ENCODE results near the gene TBC1D25.
"Not testable (repeated sequence)": the region's sequence is repeated elsewhere in the genome, so short reads cannot be mapped to it uniquely, and the experiment has no call there.

The TBC1D25 gene

GRCh38 chrX:48522291-48522690 is 17.2 kb upstream of the TBC1D25 start:
- no peak for TF ChIP-seq CTCF (conservative IDR thresholded peaks at IDR 0.05; ENCODE audit: low read depth, low read length)
- DNase-seq (ENCODE audit: low read depth) = no peak
- H3K4me3 ChIP-seq (ENCODE audit: low read depth, low read length) = peak overlapping the region; percentile 60

GRCh38 chrX:48523682-48524081 is 15.8 kb upstream of the TBC1D25 start:
- no peak for DNase-seq (ENCODE audit: low read depth)
- no peak for TF ChIP-seq CTCF (conservative IDR thresholded peaks at IDR 0.05; ENCODE audit: low read depth, low read length)
- H3K4me3 ChIP-seq (ENCODE audit: low read depth, low read length) = no peak overlapping the region

- peak; percentile 23 for DNase-seq (ENCODE audit: low read depth)
These were observed 13.7 kb upstream of the TBC1D25 start for GRCh38 chrX:48525853-48526252.

GRCh38 chrX:48530736-48531135 is 8.8 kb upstream of the TBC1D25 start:
- no peak for DNase-seq (ENCODE audit: low read depth)

More at GRCh38 chrX:48525853-48526252, 13.7 kb upstream of the TBC1D25 start:
- not testable (repeated sequence) for H3K4me3 ChIP-seq (ENCODE audit: low read depth, low read length)

GRCh38 chrX:48531358-48531959 is 8.1 kb upstream of the TBC1D25 start:
- no peak for TF ChIP-seq CTCF (conservative IDR thresholded peaks at IDR 0.05; ENCODE audit: low read depth, low read length)
- H3K4me3 ChIP-seq (ENCODE audit: low read depth, low read length) = no peak overlapping the region
- DNase-seq (ENCODE audit: low read depth) = peak; percentile 62

More at GRCh38 chrX:48530736-48531135, 8.8 kb upstream of the TBC1D25 start:
- H3K4me3 ChIP-seq (ENCODE audit: low read depth, low read length) = no peak overlapping the region
- no peak for TF ChIP-seq CTCF (conservative IDR thresholded peaks at IDR 0.05; ENCODE audit: low read depth, low read length)

GRCh38 chrX:48532161-48532560 is 7.4 kb upstream of the TBC1D25 start:
- no peak for DNase-seq (ENCODE audit: low read depth)
- no peak for TF ChIP-seq CTCF (conservative IDR thresholded peaks at IDR 0.05; ENCODE audit: low read depth, low read length)
- no peak overlapping the region for H3K4me3 ChIP-seq (ENCODE audit: low read depth, low read length)

- H3K4me3 ChIP-seq (ENCODE audit: low read depth, low read length) = no peak overlapping the region
- no peak for DNase-seq (ENCODE audit: low read depth)
- TF ChIP-seq CTCF (conservative IDR thresholded peaks at IDR 0.05; ENCODE audit: low read depth, low read length) = no peak
These were observed 6.3 kb upstream of the TBC1D25 start for GRCh38 chrX:48533165-48533564.
